Activated CD8-positive, alpha-beta T cell treated with anti-CD3 and anti-CD28 coated beads, Interleukin-2, amount 10 ng/mL, durations not matched to agents 7 days and 5 days (primary cell): ENCODE results near the gene SHBG. TPM values are rescaled to one million over a fixed set of nuclear protein-coding genes. Genes with fewer than 3 reads are reported as not detected.
"Not testable (repeated sequence)": the region's sequence is repeated elsewhere in the genome, so short reads cannot be mapped to it uniquely, and the experiment has no call there.

Experiments
- ATAC-seq: fragments of 150-1000 bp; cut with Tn5 transposase; one replicate; pipeline ENCODE4 v1.10.0; 2021; ENCODE audit warnings: moderate library complexity
- CTCF ChIA-PET: fragments of 350-600 bp; sonication (Branson Sonifier 250); formaldehyde crosslinking; loops from one replicate; lab custom pipeline; 2021; ENCODE audit warnings: antibody characterized with exemption; lab: Charles Lee
- POLR2A ChIA-PET: fragments of 350-600 bp; sonication (Branson Sonifier 250); formaldehyde crosslinking; loops from one replicate; lab custom pipeline; 2021; ENCODE audit warnings: antibody characterized with exemption; lab: Charles Lee
- DNase-seq: peaks from one replicate; pipeline ENCODE4 v3.0.0-alpha.2; 2020
- H3K27ac Mint-ChIP-seq: one replicate; pipeline ENCODE4 v1.8.0; 2021; ENCODE audit warnings: mild to moderate bottlenecking, mixed read lengths
- H3K27me3 Mint-ChIP-seq: one replicate; pipeline ENCODE4 v1.8.0; 2021; ENCODE audit warnings: low read depth, mixed read lengths
- H3K36me3 Mint-ChIP-seq: one replicate; pipeline ENCODE4 v1.8.0; 2021; ENCODE audit warnings: low read depth, mixed read lengths
- H3K4me1 Mint-ChIP-seq: one replicate; pipeline ENCODE4 v1.8.0; 2021; ENCODE audit warnings: low read depth, mixed read lengths
- H3K4me3 Mint-ChIP-seq: one replicate; pipeline ENCODE4 v1.8.0; 2021; ENCODE audit warnings: mild to moderate bottlenecking, mixed read lengths
- H3K9me3 Mint-ChIP-seq: one replicate; pipeline ENCODE4 v1.8.0; 2022; ENCODE audit warnings: mixed read lengths; ENCODE audit not compliant: insufficient read depth
- total RNA-seq, 2 experiments: library from RNA; stranded (reverse); gene quantifications; one replicate each; pipeline ENCODE4 v1.2.3, GENCODE V29; 2021

Gene SHBG
- total RNA-seq, 2 experiments from 2014 or later, result not detected

- DNase-seq, result no peak
- no peak overlapping the region for H3K4me3 Mint-ChIP-seq
- H3K9me3 Mint-ChIP-seq, result no peaks in the 10 kb centered on the region
- no peaks in the 10 kb centered on the region for H3K27me3 Mint-ChIP-seq
- ATAC-seq, result no peak
- ChIA-PET POLR2A (interaction anchor here (9.6 kb wide), 1 partner anchor 55 kb away, joined by 101 read pairs; the partner anchor contains the start of genes TP53 and WRAP53), CTCF (interaction anchor here (0.8 to 7.5 kb wide), 14 partner anchors 10 to 585 kb away, joined by 3 to 129 read pairs (median 4); partner anchors contain the start of genes ATP1B2, FXR2, TP53 and WRAP53)
- H3K4me1 Mint-ChIP-seq, result peaks cover 11% of the 10 kb centered on the region
- no peaks in the 10 kb centered on the region for H3K36me3 Mint-ChIP-seq
- H3K27ac Mint-ChIP-seq, result no peak overlapping the region
Observed at GRCh38 chr17:7631398-7632380, 1.8 kb downstream of the SHBG start.

DNA sequence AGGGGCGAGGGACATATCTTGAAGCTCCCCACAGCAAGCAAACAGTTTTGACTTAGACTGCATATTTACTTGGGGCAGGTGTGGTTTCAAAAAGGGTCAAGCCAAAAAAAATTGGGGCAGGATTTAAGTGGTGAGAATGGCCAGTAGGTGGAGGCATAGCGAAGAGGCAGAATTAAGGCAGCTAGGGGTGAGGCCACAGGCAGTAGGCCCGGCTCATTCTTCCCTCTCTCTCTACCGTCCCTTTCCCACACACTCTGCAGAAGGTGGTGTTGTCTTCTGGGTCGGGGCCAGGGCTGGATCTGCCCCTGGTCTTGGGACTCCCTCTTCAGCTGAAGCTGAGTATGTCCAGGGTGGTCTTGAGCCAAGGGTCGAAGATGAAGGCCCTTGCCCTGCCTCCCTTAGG lies 2.6 kb downstream of the SHBG start:
- no peaks in the 10 kb centered on the region for H3K27me3 Mint-ChIP-seq
- H3K4me3 Mint-ChIP-seq, result no peak overlapping the region
- H3K4me1 Mint-ChIP-seq, result peaks cover 4% of the 10 kb centered on the region
- no peaks in the 10 kb centered on the region for H3K9me3 Mint-ChIP-seq
- ChIA-PET POLR2A (interaction anchor here (1.0 to 9.6 kb wide), 2 partner anchors 10 to 55 kb away, joined by 3 to 101 read pairs; partner anchors contain the start of genes TP53 and WRAP53), CTCF (interaction anchor here (0.6 to 7.5 kb wide), 14 partner anchors 9 to 81 kb away, joined by 3 to 129 read pairs (median 3); partner anchors contain the start of genes ATP1B2, TP53 and WRAP53)
- peak; percentile 62 for DNase-seq
- no peaks in the 10 kb centered on the region for H3K36me3 Mint-ChIP-seq
- no peak overlapping the region for H3K27ac Mint-ChIP-seq
- ATAC-seq, result no peak

GRCh38 chr17:7633093-7633492 lies 3.2 kb downstream of the SHBG start:
- no peaks in the 10 kb centered on the region for H3K9me3 Mint-ChIP-seq
- H3K27ac Mint-ChIP-seq, result no peak overlapping the region
- POLR2A ChIA-PET, result interaction anchor here (1.0 to 9.6 kb wide), 2 partner anchors 10 to 54 kb away, joined by 3 to 101 read pairs; partner anchors contain the start of genes TP53 and WRAP53
- no peak overlapping the region for H3K4me3 Mint-ChIP-seq
- H3K27me3 Mint-ChIP-seq, result no peaks in the 10 kb centered on the region
- H3K36me3 Mint-ChIP-seq, result no peaks in the 10 kb centered on the region
- peaks cover 2% of the 10 kb centered on the region for H3K4me1 Mint-ChIP-seq
- DNase-seq (no peak), ATAC-seq (no peak)
- CTCF ChIA-PET, result interaction anchor here (0.6 to 7.5 kb wide), 13 partner anchors 9 to 81 kb away, joined by 3 to 129 read pairs (median 3); partner anchors contain the start of genes ATP1B2, TP53 and WRAP53

DNA sequence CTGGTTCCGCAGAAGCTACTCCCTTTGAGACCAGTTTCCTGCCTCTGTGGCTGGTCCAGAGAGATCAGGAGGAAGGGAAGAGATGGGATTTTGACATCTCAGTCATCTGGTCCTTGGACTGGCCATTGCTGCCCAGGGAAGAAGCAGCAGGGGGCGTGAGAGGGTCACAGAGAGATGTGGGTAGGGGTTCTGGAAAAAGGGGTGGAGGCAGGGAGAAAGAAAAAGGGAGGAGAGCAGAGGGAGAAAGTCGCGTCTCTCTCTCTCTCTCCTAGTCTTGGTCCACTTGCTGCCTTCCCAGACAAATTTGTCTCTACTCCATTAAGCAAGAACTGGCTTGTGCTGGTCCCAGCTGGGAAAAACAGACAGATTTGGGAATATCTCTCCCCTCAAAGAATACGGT lies 4.4 kb downstream of the SHBG start:
- ChIA-PET POLR2A (interaction anchor here (9.6 kb wide), 1 partner anchor 53 kb away, joined by 101 read pairs; the partner anchor contains the start of genes TP53 and WRAP53), CTCF (interaction anchor here (7.5 kb wide), 1 partner anchor 53 kb away, joined by 129 read pairs; the partner anchor contains the start of genes TP53 and WRAP53)
- Mint-ChIP-seq H3K27me3 (peaks cover 2% of the 10 kb centered on the region), H3K36me3 (no peaks in the 10 kb centered on the region), H3K27ac (no peak overlapping the region), H3K9me3 (no peaks in the 10 kb centered on the region), H3K4me3 (no peak overlapping the region), H3K4me1 (peaks cover 2% of the 10 kb centered on the region)
- DNase-seq (no peak), ATAC-seq (no peak)

GRCh38 chr17:7636163-7636562 lies 6.2 kb downstream of the SHBG start:
- Mint-ChIP-seq H3K4me1 (peaks cover 2% of the 10 kb centered on the region), H3K9me3 (no peaks in the 10 kb centered on the region), H3K4me3 (no peak overlapping the region), H3K27me3 (peaks cover 2% of the 10 kb centered on the region), H3K36me3 (no peaks in the 10 kb centered on the region), H3K27ac (no peak overlapping the region)
- ChIA-PET CTCF (interaction anchor here (7.5 kb wide), 1 partner anchor 51 kb away, joined by 129 read pairs; the partner anchor contains the start of genes TP53 and WRAP53), POLR2A (no interaction called here)
- DNase-seq (no peak), ATAC-seq (no peak)

DNA sequence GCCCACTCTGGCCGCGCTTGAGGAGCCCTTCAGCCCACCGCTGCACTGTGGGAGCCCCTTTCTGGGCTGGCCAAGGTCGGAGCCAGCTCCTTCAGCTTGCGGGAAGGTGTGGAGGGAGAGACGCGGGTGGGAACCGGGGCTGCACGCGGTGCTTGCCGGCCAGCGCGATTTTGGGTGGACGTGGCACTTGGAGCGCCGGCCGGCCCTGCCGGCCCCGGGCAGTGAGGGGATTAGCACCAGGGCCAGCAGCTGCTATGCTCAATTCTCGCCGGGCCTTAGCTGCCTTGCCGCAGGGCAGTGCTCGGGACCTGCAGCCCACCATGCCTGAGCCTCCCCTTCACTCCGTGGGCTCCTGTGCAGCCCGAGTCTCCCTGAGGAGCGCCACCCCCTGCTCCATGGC lies 10.8 kb downstream of the SHBG start:
- POLR2A ChIA-PET, result interaction anchor here (1.8 kb wide), 1 partner anchor 47 kb away, joined by 6 read pairs; the partner anchor contains the start of gene TP53
- ATAC-seq, result no peak
- H3K4me1 Mint-ChIP-seq, result peaks cover 8% of the 10 kb centered on the region

GRCh38 chr17:7641635-7642034 lies 11.7 kb downstream of the SHBG start:
- H3K27ac Mint-ChIP-seq, result not testable (repeated sequence)
- H3K4me3 Mint-ChIP-seq, result peak overlapping the region; percentile 34

More for the DNA sequence above, 10.8 kb downstream of the SHBG start:
- H3K27ac Mint-ChIP-seq, result no peak overlapping the region
- no peak overlapping the region for H3K4me3 Mint-ChIP-seq
- H3K36me3 Mint-ChIP-seq, result no peaks in the 10 kb centered on the region
- CTCF ChIA-PET, result interaction anchor here (2.1 to 2.3 kb wide), 3 partner anchors 8 to 47 kb away, joined by 4 to 14 read pairs (median 10); partner anchors contain the start of genes TP53 and WRAP53
- H3K9me3 Mint-ChIP-seq, result no peaks in the 10 kb centered on the region
- H3K27me3 Mint-ChIP-seq, result peaks cover 9% of the 10 kb centered on the region
- no peak for DNase-seq

GRCh38 chr17:7644775-7645174 lies 14.8 kb downstream of the SHBG start:
- CTCF ChIA-PET, result no interaction called here
- H3K36me3 Mint-ChIP-seq, result no peaks in the 10 kb centered on the region
- POLR2A ChIA-PET, result no interaction called here

More at GRCh38 chr17:7641635-7642034, 11.7 kb downstream of the SHBG start:
- not testable (repeated sequence) for ATAC-seq, DNase-seq, H3K9me3 Mint-ChIP-seq, H3K36me3 Mint-ChIP-seq, H3K4me1 Mint-ChIP-seq
- H3K27me3 Mint-ChIP-seq, result peaks cover 13% of the 10 kb centered on the region
- ChIA-PET POLR2A (interaction anchor here (0.9 to 1.8 kb wide), 2 partner anchors 40 to 46 kb away, joined by 3 to 6 read pairs; partner anchors contain the start of gene TP53), CTCF (interaction anchor here (2.1 to 2.3 kb wide), 2 partner anchors 9 to 46 kb away, joined by 10 to 14 read pairs; partner anchors contain the start of genes TP53 and WRAP53)

DNA sequence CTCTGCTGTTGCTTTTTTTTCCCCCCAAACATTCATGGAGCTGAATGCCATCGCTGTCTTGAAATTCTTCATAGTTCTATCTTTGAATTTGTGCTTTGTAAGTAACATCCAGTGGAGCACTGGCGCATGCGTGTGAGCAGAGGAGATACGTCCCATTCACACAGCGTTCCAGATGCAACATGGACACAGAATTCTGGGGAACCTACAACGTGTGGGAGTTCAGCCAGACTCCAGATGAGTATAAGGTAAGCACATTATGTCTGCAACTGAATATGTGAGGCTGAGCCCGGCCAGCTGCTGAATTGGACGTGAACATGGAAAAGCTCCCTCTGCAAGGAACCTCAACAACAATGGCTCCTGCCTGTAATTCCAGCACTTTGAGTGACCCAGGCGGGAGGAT lies 16.5 kb downstream of the SHBG start:
- Mint-ChIP-seq H3K9me3 (no peaks in the 10 kb centered on the region), H3K27me3 (peaks cover 34% of the 10 kb centered on the region), H3K4me3 (no peak overlapping the region)

More at GRCh38 chr17:7644775-7645174, 14.8 kb downstream of the SHBG start:
- ATAC-seq, result no peak
- peaks cover 8% of the 10 kb centered on the region for H3K4me1 Mint-ChIP-seq
- no peak overlapping the region for H3K4me3 Mint-ChIP-seq
- DNase-seq, result no peak
- H3K27ac Mint-ChIP-seq, result no peak overlapping the region
- no peaks in the 10 kb centered on the region for H3K9me3 Mint-ChIP-seq
- peaks cover 19% of the 10 kb centered on the region for H3K27me3 Mint-ChIP-seq

GRCh38 chr17:7647018-7647417 lies 17.1 kb downstream of the SHBG start:
- DNase-seq (no peak), ATAC-seq (no peak)
- CTCF ChIA-PET, result interaction anchor here (0.8 to 1.6 kb wide), 2 partner anchors 14 to 40 kb away, joined by 3 to 4 read pairs; partner anchors contain the start of gene TP53
- Mint-ChIP-seq H3K9me3 (no peaks in the 10 kb centered on the region), H3K27me3 (peaks cover 33% of the 10 kb centered on the region), H3K36me3 (no peaks in the 10 kb centered on the region), H3K27ac (no peak overlapping the region), H3K4me3 (no peak overlapping the region), H3K4me1 (peaks cover 17% of the 10 kb centered on the region)
- POLR2A ChIA-PET, result interaction anchor here (0.5 to 1.2 kb wide), 2 partner anchors 75 to 310 kb away, joined by 3 read pairs; partner anchors contain the start of gene ACAP1

More for the DNA sequence above, 16.5 kb downstream of the SHBG start:
- H3K4me1 Mint-ChIP-seq, result peaks cover 21% of the 10 kb centered on the region
- no peak for DNase-seq
- H3K36me3 Mint-ChIP-seq, result no peaks in the 10 kb centered on the region
- H3K27ac Mint-ChIP-seq, result no peak overlapping the region
- ATAC-seq, result no peak
- POLR2A ChIA-PET, result no interaction called here
- CTCF ChIA-PET, result interaction anchor here (0.8 to 1.6 kb wide), 2 partner anchors 14 to 41 kb away, joined by 3 to 4 read pairs; partner anchors contain the start of gene TP53
